Limb (tissue), 2 donors: Measurements from ENCODE around the gene VPS13C.

Experiments
- DNase-seq, 2 donors: peaks; one replicate each; pipeline ENCODE4 v3.0.0-alpha.2; 2016; ENCODE audit errors: extremely low spot score in 2 of 2

The VPS13C gene

GRCh38 chr15:61822511-61822910 is 237.7 kb downstream of the VPS13C start:
- peak in 1 of 2 donors; percentile 5 for DNase-seq

GRCh38 chr15:61820951-61821350 is 239.3 kb downstream of the VPS13C start:
- peak in 1 of 2 donors; percentile 3 for DNase-seq

DNA sequence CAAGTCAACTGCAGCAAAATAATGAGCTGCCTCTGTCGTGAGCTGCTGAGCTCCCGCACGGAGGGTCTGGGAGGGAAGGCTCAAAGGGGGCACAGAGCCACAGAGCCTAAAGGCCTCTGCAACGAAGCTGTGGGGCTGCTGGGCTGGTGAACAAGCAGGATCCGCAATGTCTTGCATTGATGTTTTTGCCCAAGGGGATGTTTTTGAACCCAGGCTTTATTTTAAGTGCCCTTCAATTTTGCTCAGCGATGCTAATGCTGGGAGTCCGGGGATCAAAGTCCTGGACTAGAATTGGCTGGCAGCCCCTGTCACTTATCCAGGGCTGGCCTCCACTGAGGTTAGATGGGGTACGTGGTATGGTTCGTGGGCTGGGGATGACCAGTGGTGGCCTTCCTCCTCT is 240.0 kb downstream of the VPS13C start:
- no peak for DNase-seq

GRCh38 chr15:61819386-61819785 is 240.9 kb downstream of the VPS13C start:
- DNase-seq, result no peak

DNA sequence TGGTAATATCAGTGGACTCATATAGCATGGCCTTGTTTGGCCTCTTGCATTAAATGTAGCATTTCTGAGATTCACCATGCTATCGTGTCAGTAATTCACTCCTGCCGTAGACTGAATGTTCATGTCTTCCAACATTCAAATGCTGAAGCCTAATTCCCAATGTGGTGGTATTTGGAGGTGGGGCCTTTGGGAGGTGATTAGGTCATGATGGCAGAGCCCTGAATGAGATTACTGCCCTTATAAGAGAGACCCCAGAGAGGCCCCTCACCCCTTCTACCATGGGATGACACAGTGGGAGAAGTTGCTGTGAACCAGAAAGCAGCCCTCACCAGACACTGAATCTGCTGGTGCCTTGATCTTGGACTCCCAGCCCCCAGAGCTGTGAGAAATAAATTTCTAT is 241.4 kb downstream of the VPS13C start:
- no peak for DNase-seq

GRCh38 chr15:61816856-61817255 is 243.4 kb downstream of the VPS13C start:
- no peak for DNase-seq

- peak in 1 of 2 donors; percentile 9 for DNase-seq
Measured at GRCh38 chr15:61815356-61816083, 244.7 kb downstream of the VPS13C start.

DNA sequence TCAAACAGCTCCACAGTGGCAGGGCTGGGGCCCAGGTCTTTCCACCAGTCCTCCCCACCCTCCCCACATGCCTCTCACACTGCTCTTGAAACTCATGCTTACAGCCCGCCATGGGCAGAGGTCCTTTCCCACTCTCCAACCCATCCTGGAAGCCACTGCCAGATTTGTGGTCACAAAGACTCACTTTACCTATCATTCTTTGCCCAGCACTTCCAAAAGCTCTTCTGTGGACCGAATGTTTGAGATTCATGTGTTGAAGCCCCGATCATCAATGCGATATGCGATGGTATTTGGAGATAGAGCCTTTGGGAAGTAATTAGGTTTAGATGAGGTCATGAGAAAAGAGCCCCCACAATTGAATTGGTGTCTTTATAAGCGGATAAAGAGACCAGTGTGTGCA is 247.8 kb downstream of the VPS13C start:
- DNase-seq, result no peak

DNA sequence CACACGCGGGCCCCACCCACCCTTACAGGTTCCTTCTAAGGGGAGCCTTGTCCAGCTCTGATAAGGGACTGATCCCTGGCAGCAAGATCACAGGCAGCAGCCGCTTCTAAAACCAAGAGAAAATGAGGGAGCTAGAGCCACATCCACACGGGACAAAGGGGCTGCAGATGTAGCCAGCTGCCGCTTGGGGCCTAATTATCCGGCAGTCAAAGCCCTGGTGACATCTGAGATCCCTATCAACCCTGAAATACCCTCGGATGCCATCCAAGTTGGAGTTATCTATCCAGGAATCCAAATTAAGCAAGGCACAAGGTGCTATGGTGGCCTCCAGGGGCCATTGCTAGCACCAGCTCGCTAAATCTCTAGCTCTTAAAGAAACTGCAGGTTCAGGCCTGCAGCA is 248.3 kb downstream of the VPS13C start:
- DNase-seq, result no peak

- DNase-seq, result no peak
Measured at GRCh38 chr15:61809216-61809615, 251.0 kb downstream of the VPS13C start.

GRCh38 chr15:61807281-61807929 is 252.8 kb downstream of the VPS13C start:
- no peak for DNase-seq
